Fibroblast of peridontal ligament (primary cell): Measurements from ENCODE around the gene RIMBP2.

Experiments used
- DNase-seq: peaks from one replicate; pipeline ENCODE4 v3.0.0-alpha.2; 2010; ENCODE audit errors: extremely low read depth

The RIMBP2 gene

DNA sequence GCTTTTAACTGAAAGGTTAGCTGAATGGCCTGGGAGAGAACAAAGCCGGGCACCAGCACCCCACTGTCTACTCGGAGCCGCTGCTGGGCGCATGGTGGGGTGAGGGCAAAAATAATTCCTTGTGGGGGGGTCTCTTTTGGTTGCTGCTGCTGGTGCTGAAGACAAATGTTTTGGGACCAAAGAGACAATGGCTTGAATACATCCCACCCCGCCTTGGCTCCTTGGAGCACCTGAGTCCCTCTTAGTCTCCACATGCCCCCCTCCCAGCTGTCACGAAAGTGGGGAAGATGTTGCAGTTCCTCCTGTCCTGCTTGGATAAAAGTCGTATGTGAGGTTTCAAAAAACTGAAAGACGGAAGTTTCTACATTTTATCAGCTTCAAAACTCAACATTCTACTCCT lies 293.4 kb downstream of the RIMBP2 start:
- no peak for DNase-seq

DNA sequence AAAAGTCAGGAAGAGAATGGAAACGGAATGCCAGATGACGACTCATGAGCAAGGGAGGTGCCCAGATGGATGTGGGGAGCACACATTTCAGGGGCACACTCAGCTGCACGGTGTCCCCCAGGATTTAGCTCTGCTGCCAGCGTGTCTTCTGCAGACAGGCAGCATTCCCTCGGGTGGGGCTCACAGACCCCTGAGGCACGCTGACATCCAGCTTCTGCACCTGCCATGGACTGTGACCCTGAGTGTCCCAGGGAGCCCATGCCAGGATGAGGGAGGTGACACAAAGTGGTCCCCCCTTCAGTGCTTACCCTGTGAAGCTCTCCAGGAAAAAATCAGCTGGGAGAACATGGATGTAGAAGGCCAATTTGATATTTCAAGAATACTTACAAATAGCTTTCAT lies 294.2 kb downstream of the RIMBP2 start:
- DNase-seq, result no peak

DNA sequence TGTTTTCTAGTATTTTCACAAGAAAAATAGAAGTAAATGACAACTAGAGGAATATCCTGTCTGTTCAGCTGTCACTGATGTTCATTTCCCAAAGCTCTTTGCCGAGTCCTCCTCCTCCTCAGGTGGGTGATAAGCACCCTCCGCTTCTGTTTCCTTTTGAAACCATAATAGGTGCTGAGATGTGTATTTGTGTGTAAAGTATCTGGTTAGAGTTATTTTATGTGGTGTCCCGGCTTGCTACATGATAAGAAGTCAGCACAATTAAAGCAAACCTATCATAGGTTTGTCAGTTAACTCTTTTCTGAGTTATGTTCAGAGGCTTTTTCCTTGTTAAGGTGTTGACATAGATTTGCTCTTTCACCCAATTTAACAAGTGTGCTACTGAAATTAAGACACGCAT lies 296.0 kb downstream of the RIMBP2 start:
- no peak for DNase-seq

DNA sequence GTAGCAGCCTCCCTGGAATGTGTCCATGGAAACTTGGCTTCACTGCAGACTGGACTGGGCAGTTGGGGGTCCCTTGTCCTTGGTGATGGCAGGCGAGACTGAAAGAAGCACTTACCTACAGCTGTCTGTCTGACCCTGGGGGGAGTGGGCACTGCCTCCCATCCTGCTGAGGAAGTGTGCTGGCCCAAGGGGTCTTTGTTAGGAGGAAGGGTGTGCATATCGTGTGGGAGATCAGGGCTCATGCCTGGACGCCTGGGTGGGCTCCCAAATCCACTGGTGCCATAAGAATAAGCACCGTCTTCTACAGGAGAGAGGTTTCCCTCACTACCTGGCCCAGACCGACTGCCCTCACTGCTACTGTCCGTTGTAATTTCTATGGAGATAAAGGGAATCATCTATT lies 297.0 kb downstream of the RIMBP2 start:
- DNase-seq, result no peak

DNA sequence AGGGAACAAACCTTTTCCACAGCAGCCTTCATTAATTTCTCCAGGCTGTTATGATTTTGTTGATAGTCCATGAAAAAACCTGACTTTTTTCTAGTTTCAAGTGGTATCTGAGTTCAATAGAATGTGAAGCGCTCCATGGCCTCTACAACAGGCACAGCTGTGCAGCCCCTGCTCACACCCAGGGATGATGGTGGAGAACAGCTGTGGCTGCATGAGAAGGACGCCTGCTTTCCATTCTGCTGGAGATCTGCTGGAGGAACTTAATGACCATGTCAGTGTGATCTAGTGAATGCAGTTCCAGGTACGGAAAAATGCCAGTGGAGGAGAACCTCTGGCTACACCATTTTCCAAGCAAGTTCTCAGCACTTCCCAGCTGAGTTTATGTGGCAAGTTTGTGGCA lies 297.8 kb downstream of the RIMBP2 start:
- no peak for DNase-seq

DNA sequence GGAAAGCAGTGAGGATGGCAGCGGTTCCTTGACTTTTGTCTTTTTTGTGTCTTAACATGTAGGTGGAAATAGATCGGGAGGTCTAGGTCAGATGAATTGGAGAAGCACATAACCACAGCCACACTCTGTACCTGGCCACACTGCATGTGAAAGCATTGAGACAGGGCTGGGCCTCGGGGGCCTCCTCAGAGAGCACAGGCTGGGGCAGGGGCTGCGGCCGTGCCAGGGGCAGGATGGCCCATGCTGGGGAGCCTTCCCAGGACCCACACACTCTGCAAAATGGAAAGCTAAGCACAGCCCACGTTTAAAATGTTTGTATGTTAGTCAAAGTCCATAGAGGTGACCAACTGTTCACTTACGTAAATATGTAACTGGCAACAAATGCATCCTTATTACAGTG lies 301.7 kb downstream of the RIMBP2 start:
- no peak for DNase-seq

DNA sequence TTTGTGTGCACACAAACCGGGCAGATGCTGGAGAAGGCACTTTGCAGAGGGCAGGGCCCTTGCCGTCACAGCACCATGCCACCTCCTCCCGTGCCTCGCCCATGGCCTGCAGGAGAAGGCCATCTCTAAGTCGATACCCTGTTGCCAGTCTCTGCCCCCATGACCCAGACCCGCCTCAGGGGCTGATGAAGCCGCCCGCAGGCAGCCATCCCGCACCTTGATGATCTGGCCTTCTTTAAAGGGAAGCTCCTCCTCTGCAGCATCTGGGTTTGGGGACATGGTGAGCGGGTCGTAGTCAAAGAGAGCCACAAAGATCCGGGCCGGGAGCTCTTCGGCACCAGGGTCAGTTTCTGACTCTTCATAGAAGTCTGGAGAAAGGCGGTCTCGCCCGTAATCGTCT lies 302.2 kb downstream of the RIMBP2 start:
- DNase-seq, result no peak

DNA sequence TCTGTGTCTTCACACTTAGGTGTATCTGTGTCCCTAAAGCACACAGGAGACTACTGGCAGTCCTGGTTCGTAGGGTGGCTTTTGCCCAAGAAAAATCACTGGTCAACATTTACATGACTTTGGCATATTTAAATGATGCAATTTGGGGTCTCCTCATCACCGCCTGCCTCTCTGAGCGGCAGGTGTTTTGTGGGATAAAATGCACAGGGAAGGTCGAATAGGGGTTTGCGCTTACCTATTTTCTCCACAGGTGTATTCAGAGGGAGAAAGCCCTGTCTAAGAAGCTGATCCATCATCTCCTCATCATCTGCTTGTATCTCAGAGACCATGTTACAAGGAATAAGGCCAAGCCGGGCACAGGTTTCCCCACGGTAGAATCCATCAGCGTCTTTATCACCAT lies 303.7 kb downstream of the RIMBP2 start:
- DNase-seq, result no peak

DNA sequence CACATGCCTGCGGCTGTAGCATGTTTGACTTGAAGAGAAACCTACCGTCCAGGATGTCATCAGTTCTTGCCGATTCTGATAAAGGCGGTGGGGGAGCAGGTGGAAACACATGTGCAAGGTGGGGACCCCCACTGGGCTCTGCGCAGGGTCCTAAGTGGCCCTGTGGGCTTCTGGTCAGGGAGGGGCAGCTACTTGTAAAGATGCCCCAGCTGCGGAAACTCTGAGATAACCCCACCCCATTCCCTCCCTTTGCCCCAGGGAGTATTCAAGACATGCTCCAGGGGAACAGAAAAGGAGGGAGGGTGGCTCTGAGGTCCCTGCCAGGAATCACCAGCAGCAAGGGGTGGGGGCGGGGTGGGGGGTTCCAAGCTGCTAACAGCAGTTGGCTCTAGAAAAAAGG lies 310.8 kb downstream of the RIMBP2 start:
- DNase-seq, result no peak

DNA sequence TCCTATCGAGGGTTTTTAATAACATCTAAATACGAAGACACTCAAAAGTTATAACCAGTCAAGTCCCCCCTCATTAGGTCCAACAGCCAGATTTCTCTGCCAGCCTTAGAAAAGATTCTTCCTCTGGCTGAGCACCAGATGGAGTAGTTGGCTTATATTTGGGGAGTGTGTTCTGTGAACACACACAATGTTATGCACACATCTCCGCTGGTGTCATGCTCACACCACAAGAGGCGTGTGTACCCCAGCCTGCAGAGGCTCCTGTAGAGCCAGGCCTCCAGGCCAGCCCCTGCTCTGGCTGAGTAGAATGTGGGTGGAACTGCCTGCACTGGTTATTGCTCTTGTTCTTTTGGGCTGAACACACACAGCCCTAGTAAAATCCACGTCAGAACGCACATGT lies 314.4 kb downstream of the RIMBP2 start:
- DNase-seq, result no peak

DNA sequence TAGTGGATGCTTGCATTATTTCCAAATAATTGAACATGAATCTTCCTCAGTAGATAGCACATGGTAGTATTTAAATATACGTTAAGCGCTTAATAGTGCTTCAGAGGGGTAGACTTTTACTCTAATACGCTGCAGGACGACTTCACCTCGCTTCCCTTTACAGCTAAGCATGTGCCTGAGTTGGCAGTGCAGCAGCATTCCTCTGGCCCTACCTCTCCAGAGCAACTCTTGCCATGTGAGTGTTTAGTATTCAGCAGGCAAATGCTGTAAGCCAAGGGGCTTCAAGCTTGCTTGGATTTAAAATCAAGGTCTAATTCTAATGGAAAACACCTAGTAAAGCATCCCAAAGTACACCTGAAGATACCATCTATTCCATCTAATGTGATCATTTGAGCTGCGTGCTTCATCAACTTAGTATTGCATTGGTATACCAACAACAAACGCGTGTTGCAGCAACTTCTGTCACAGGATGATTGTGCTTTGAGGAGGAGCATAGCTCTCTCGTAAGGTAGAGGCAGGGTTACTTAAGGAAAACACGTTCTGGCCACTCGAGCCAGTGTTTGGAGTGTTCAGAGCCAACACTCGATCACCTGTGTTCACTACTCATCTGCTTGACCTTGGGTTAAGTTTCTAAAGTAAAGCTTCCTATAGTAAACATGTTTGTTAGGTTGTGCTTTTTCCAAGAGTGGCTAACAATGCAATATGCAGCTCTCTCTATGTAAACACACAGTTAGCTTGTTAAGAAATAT lies 317.8 kb downstream of the RIMBP2 start:
- no peak for DNase-seq

DNA sequence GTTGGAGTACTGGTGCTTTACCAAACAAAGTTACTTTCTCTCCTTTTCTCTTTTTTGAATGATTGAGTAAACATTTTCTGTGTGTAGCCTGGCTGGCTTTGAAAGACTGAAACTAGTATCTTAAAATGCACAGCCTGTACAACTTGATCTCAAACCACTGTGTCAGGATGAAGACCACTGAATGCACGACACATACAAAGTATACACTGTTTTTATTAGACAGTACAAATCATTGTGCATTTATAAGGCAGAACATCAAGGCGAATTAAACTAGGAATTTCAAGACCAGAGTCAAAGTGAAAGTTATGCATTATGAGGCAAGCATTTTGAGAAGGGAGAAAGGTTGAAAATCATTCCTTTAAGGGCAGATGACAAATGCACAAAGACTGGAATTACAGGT lies 319.4 kb downstream of the RIMBP2 start:
- no peak for DNase-seq

DNA sequence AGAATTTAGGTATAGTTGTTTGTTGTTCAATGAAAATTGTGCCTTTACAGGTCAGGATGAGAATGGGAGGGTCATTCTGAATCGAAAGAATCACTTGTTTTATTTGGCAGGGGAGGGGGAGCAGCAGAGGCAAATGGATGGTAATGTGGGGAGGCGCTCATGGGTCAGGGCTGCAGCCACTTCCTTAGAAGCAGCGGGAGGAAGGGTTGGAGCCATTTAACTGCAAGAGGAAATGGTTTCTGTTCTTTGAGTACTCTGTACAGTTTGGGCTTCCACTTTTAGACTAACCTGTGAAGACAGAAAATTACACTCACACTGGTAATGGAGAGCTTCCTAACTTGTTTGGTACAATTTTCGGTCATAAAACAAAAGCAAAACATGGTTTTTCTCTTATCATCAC lies 321.2 kb downstream of the RIMBP2 start:
- no peak for DNase-seq

DNA sequence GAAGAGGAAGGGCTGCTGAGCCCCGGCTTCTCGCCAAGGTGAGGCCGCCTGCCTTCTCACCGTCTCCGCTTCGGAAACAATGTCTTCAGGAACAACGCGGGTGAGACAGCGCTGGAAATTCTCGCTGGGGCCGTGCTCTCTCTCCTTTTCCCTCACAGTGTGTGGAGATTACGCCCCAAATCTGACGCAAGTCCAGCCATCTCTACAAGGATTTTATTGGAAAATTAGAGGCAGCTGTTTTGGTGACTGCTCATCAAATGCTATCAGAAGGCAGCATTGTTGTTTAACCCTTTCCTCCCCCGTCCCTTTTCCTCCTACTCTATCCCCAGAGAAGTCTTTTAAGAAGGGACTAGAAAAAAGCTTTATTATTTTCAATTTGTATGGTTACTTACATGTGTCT lies 324.9 kb downstream of the RIMBP2 start:
- no peak for DNase-seq

DNA sequence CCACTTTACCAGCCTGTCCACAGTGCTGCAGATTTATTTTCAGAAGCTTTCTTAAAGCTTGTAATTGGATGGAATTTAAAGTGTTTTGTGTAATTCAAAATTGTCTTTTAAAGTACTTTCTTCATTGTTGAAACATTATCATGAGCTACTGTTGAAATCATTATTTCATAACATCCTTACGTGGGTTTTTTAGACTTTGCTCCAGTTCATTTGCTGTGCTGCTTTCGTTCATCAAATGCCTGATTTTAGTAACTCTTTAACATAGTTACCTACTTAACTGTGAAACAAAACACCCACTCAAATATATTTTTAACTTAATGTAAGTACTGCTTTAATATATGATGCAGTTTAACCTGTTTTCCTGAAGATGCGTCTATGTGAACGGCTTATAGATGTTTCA lies 330.9 kb downstream of the RIMBP2 start:
- no peak for DNase-seq

DNA sequence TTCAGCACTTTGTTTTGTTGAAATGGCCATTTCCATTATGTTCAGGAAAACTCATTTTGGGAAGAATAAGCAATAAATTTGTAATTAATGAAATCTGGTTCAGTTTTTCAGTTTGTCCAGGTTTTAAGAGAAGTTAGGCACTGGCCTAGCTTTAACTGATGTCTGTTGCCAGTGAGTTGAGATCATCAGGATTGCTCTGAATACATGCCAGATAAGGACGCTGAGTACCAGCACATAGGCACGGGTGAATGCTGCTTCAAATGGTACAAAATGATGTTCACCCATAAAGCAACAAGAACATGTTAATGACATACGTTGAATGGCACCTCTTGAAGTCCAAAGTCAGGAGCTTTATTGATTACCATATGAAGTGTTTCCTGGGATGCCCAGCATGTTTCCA lies 331.9 kb downstream of the RIMBP2 start:
- no peak for DNase-seq

DNA sequence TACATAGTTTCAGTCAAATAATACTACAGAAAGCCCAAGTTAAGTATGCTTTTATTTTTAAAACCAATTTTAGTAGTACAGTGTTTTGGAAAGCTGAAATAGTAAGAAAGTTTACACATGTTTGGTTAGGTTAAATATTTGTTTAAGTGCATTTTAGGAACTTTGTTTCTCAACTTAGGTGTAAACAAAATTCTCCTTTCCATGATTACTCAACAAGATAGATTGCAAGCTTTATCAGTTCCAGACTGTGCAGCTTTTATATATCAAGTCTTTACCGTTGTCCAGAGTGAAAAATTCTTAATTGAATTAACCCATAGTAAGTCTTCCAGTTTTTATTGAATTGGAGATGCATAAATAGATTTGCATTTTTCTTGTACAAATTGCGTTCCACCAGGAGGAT lies 333.3 kb downstream of the RIMBP2 start:
- no peak for DNase-seq

DNA sequence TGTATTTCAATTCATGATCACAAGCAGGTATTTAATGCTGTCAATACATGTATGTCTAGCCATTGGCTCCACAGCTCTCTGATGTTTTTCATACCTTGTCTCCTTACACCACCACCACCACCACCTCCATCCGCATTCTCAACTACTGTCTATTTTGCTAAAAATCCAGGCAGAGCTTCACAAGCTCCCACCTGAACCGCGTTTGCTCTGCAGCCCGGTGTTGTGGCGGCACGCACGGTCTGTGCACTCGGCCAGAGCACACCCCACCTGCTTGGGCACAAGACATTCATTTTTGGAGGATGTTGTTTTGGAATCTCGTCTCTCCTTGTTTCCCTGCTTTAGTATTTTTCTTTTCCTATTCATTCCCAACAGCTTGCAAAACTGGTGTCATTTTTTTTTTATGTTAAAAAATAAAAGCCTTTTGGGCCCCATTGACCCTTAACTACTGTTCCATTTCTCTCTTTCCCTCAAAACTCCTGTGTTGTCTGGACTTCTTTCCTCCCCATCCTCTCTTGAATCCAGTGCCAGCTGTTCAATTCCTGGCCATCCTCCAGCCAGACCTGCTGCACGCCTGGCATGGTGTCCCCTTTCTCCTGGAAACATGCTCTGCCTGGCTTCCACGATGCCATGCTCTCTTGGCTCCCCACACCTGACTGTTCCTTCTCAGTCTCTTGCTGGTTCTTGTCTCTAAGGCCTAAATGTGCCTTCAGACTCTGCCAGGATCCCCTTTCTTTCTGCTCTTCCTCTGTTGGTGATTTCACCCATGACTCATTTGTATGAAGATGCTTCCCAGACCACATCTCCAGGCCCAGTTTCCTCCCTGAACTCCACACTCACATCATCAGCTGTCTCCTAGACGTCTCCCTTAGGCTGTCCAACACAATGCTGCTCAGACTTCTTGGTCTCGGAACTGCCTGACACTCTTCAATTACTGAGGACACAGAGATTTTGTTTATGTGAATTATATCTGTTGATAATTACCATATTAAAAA lies 340.5 kb downstream of the RIMBP2 start:
- DNase-seq, result no peak

DNA sequence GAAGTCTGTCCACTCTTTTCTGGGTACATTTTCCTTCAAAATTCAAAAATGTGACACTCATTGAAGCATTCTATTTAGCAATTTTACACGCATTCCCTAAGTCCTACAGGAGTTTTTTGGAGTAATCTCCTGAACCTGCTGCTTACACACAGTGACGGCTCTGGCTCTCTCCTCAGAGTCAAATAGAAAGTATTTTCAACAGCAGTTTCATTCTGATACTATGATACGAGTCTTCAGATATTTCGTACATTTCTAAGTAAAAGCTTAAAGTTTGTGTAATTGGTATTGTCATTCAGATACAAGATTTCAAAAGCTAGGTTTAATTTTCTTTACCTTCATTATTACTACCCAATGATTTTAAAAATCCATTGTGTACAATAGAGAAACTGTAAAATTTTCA lies 342.0 kb downstream of the RIMBP2 start:
- no peak for DNase-seq

DNA sequence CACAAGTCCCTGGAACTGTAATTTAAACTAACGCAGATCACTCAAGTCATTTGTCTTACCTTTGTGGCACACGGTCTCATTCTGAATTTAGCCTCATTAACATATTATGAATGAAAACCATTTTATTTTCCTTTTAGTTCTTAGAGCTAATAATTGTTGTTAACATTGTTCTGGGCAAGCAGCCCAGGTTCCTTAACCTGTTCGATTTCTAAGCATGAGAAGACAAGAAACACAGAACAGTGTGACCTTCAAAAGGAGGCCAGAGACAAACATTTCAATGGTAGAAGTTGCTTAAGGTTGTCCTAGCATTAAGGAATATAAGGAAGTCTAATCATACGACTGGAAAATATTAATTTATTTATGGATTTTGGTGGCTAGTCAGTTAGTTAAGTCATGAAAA lies 343.2 kb downstream of the RIMBP2 start:
- no peak for DNase-seq

DNA sequence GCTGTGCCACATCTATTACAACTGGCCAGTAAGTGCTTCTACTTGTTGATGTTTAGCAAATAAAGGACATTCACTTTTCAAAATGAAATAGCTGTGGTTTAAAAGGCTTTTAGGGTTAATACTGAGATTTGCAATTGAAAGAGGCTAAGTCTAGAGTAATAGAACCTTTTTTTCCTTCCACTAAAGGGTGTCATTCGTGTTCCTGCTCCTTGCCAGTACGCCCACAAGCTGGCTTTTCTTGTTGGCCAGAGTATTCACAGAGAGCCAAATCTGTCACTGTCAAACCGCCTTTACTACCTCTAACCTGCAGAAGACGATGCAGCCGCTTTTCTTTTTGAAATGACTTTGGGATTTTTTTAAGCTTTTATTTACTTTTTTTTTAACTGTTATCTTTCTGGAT lies 344.8 kb downstream of the RIMBP2 start:
- no peak for DNase-seq

DNA sequence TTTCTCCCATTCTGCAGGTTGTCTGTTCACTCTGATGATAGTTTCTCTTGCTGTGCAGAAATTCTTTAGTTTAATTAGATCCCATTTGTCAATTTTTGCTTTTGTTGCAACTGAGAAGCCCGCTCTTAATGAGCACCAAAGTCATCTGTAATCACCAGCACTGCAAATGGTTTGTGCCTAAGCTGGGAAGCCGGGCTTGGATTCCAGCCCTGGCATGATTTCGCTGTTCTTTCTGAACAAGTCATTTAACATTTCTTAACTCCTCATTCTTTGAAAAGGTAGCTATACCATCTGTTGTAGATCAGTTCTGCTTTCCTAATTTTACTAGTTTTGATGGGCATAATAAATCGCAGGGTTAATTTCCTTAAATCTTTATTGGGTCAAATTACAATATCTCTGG lies 346.3 kb downstream of the RIMBP2 start:
- no peak for DNase-seq

DNA sequence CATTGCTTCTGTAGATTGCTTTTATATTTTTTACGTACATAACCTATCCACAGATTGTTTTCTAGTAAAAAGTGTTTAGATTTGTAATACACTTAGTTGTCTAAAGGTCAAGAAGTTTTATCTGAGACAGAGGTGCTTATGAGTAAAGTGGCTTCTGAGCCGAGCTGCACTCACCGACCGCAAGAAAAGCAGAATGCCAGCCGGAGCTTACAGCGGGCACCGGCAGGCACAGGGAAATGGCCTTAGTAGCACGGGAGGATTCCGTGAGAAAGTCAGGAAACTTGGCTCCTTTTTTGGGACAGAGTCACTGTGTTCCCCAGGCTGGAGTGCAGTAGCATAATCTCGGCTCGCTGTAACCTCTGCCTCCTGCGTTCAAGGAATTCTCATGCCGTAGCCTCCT lies 348.6 kb downstream of the RIMBP2 start:
- DNase-seq, result no peak
